SK-N-SH treated with all-trans-retinoic acid at 6 μM for 48 hours (cell line): ENCODE results near the gene PCNT.

Source experiments
- ATAC-seq: fragments of 200-7000 bp; cut with Tn5 transposase; 3 replicates; pipeline ENCODE4 v1.9.1; 2020; ENCODE audit warnings: mild to moderate bottlenecking, moderate library complexity
- ARNTL ChIP-seq: fragments of 450-650 bp; formaldehyde crosslinking; IDR thresholded peaks from 2 replicates; pipeline ENCODE4 v1.5.0; 2020; ENCODE audit warnings: low read depth, mild to moderate bottlenecking, moderate library complexity, borderline replicate concordance
- CREB5 ChIP-seq: fragments of 250-450 bp; sonication (Bioruptor Pico); IDR thresholded peaks from 2 replicates; pipeline ENCODE4 v1.5.1; 2020; ENCODE audit warnings: low read depth, mild to moderate bottlenecking, moderate library complexity
- CSDC2 ChIP-seq: fragments of 250-450 bp; sonication (Bioruptor Pico); IDR thresholded peaks from 2 replicates; pipeline ENCODE4 v1.5.0; 2020; ENCODE audit warnings: mild to moderate bottlenecking, moderate library complexity
- CSRNP3 ChIP-seq: fragments of 250-450 bp; sonication (Bioruptor Pico); IDR thresholded peaks from 2 replicates; pipeline ENCODE4 v1.5.1; 2021; ENCODE audit warnings: mild to moderate bottlenecking, moderate library complexity
- ESRRG ChIP-seq: fragments of 250-450 bp; sonication (Bioruptor Pico); IDR thresholded peaks from 2 replicates; pipeline ENCODE4 v1.6.1; 2021; ENCODE audit warnings: mild to moderate bottlenecking
- OSR1 ChIP-seq: fragments of 250-450 bp; sonication (Bioruptor Pico); IDR thresholded peaks from 2 replicates; pipeline ENCODE4 v1.8.0; 2022; ENCODE audit warnings: moderate library complexity, mild to moderate bottlenecking, inconsistent platforms
- POU6F1 ChIP-seq: fragments of 250-450 bp; sonication (Bioruptor Pico); IDR thresholded peaks from 2 replicates; pipeline ENCODE4 v1.8.0; 2021; ENCODE audit warnings: low read depth, mild to moderate bottlenecking, moderate library complexity, borderline replicate concordance
- RARB ChIP-seq: fragments of 250-450 bp; sonication (Bioruptor Pico); IDR thresholded peaks from 2 replicates; pipeline ENCODE4 v1.8.0; 2021; ENCODE audit warnings: mild to moderate bottlenecking, moderate library complexity
- SNAI2 ChIP-seq: fragments of 250-450 bp; sonication (Bioruptor Pico); IDR thresholded peaks from 2 replicates; pipeline ENCODE4 v1.5.0; 2020; ENCODE audit warnings: mild to moderate bottlenecking, moderate library complexity
- TCF4 ChIP-seq: fragments of 250-450 bp; sonication (Bioruptor Pico); IDR thresholded peaks from 2 replicates; pipeline ENCODE4 v1.8.0; 2021; ENCODE audit warnings: mild to moderate bottlenecking, moderate library complexity, borderline replicate concordance
- TOX ChIP-seq: fragments of 250-450 bp; sonication (Bioruptor Pico); IDR thresholded peaks from 2 replicates; pipeline ENCODE4 v1.8.0; 2021; ENCODE audit warnings: mild to moderate bottlenecking, moderate library complexity, borderline replicate concordance
- ZC3H10 ChIP-seq: fragments of 250-450 bp; sonication (Bioruptor Pico); IDR thresholded peaks from 2 replicates; pipeline ENCODE4 v1.5.1; 2021; ENCODE audit warnings: mild to moderate bottlenecking, moderate library complexity
- ZFP3 ChIP-seq: fragments of 250-450 bp; sonication (Bioruptor Pico); IDR thresholded peaks from 2 replicates; pipeline ENCODE4 v1.5.0; 2020; ENCODE audit warnings: mild to moderate bottlenecking, moderate library complexity
- ZFP30 ChIP-seq: fragments of 450-650 bp; formaldehyde crosslinking; IDR thresholded peaks from 2 replicates; pipeline ENCODE4 v1.5.0; 2022; ENCODE audit warnings: mild to moderate bottlenecking, moderate library complexity
- ZNF565 ChIP-seq: fragments of 450-650 bp; formaldehyde crosslinking; conservative IDR thresholded peaks from 2 replicates; pipeline ENCODE4 v1.5.0; 2020; ENCODE audit warnings: low read depth, mild to moderate bottlenecking, moderate library complexity
- ZNF70 ChIP-seq: fragments of 450-650 bp; formaldehyde crosslinking; IDR thresholded peaks from 2 replicates; pipeline ENCODE4 v1.5.0; 2020; ENCODE audit warnings: mild to moderate bottlenecking, moderate library complexity
- ZNF8 ChIP-seq: fragments of 450-650 bp; formaldehyde crosslinking; IDR thresholded peaks from 2 replicates; pipeline ENCODE4 v1.5.0; 2020; ENCODE audit warnings: mild to moderate bottlenecking, moderate library complexity
- TF ChIP-seq, protein P1 (sequence below): fragments of 250-450 bp; sonication (Bioruptor Pico); IDR thresholded peaks from 2 replicates; pipeline ENCODE4 v1.5.0; 2020; ENCODE audit warnings: mild to moderate bottlenecking, moderate library complexity
- TF ChIP-seq, protein P2 (sequence below): fragments of 250-450 bp; sonication (Bioruptor Pico); IDR thresholded peaks from 2 replicates; pipeline ENCODE4 v1.8.0; 2020; ENCODE audit warnings: mild to moderate bottlenecking, moderate library complexity, borderline replicate concordance

PCNT gene

GRCh38 chr21:46425571-46425970, 101.6 kb downstream of the PCNT start:
- TF ChIP-seq, protein P1, sequence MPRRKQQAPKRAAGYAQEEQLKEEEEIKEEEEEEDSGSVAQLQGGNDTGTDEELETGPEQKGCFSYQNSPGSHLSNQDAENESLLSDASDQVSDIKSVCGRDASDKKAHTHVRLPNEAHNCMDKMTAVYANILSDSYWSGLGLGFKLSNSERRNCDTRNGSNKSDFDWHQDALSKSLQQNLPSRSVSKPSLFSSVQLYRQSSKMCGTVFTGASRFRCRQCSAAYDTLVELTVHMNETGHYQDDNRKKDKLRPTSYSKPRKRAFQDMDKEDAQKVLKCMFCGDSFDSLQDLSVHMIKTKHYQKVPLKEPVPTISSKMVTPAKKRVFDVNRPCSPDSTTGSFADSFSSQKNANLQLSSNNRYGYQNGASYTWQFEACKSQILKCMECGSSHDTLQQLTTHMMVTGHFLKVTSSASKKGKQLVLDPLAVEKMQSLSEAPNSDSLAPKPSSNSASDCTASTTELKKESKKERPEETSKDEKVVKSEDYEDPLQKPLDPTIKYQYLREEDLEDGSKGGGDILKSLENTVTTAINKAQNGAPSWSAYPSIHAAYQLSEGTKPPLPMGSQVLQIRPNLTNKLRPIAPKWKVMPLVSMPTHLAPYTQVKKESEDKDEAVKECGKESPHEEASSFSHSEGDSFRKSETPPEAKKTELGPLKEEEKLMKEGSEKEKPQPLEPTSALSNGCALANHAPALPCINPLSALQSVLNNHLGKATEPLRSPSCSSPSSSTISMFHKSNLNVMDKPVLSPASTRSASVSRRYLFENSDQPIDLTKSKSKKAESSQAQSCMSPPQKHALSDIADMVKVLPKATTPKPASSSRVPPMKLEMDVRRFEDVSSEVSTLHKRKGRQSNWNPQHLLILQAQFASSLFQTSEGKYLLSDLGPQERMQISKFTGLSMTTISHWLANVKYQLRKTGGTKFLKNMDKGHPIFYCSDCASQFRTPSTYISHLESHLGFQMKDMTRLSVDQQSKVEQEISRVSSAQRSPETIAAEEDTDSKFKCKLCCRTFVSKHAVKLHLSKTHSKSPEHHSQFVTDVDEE: no peak
- TF ChIP-seq ZFP30 (CRISPR knock-in tag) (no peak), TOX (no peak), ARNTL (CRISPR knock-in tag) (no peak), RARB (CRISPR knock-in tag) (no peak), ZNF8 (no peak), CSRNP3 (CRISPR knock-in tag) (no peak)
- no peak for ATAC-seq

DNA sequence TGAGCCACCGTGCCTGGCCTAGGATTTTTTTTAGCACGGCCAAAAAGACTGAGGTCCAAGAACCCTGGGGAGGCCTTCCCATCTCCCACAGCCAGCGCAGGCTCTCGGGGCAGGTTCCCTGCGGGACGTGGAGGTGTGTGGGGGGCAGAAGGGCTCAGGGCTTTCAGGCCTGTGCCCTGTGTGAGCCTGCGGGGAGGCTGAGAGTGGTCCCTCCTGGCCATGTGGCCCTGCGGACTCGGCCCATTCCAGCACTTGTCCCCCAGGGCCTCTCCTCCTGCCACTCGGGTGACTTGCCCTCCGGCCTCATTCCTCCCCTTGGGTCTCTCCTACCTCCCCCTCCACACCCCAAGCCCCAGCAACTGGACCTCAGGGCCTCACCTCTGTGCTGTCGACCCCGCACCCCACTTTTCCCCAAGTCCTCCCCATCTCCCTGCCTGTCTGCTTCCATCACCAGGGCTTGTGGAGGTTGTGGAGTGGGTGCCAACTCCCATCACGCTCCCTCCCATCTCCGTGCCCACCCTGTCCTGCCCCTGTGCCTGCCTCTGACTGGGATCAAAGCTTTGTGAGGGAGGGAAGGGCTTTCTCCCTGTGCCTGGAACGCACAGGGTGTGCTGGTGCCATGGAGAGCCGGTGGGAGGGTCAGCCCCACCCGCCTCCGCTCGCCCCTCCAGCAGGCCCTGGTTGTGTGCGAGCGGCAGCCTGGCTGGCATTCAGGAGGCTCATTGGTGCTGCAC, 102.5 kb downstream of the PCNT start:
- no peak for ATAC-seq
- TF ChIP-seq CREB5 (CRISPR knock-in tag) (no peak), ESRRG (no peak), CSDC2 (CRISPR knock-in tag) (no peak), ZNF70 (CRISPR knock-in tag) (no peak), TOX (no peak), OSR1 (no peak), CSRNP3 (CRISPR knock-in tag) (no peak), ZFP3 (no peak), SNAI2 (CRISPR knock-in tag) (no peak), ZC3H10 (CRISPR knock-in tag) (no peak), TCF4 (no peak), ZFP30 (CRISPR knock-in tag) (no peak), ZNF8 (no peak), POU6F1 (no peak), RARB (CRISPR knock-in tag) (no peak), ZNF565 (no peak)
- TF ChIP-seq, protein P1: no peak
- TF ChIP-seq, protein P2, sequence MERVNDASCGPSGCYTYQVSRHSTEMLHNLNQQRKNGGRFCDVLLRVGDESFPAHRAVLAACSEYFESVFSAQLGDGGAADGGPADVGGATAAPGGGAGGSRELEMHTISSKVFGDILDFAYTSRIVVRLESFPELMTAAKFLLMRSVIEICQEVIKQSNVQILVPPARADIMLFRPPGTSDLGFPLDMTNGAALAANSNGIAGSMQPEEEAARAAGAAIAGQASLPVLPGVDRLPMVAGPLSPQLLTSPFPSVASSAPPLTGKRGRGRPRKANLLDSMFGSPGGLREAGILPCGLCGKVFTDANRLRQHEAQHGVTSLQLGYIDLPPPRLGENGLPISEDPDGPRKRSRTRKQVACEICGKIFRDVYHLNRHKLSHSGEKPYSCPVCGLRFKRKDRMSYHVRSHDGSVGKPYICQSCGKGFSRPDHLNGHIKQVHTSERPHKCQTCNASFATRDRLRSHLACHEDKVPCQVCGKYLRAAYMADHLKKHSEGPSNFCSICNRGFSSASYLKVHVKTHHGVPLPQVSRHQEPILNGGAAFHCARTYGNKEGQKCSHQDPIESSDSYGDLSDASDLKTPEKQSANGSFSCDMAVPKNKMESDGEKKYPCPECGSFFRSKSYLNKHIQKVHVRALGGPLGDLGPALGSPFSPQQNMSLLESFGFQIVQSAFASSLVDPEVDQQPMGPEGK (CRISPR knock-in tag): no peak
- TF ChIP-seq, all 23 proteins: peak for 0
